Smooth muscle cell (in vitro differentiated cells): Measurements from ENCODE around the gene B9D1. TPM values are rescaled to one million over a fixed set of nuclear protein-coding genes. Genes with fewer than 3 reads are reported as not detected.

Experiments
- DNase-seq: peaks from one replicate; lab custom pipeline; 2025; ENCODE audit not compliant: unreplicated experiment; lab: John Stamatoyannopoulos, UW
- H2AFZ ChIP-seq: fragments of 200-600 bp; sonication (generic); 2 replicates; pipeline ENCODE4 v1.6.0; 2016; ENCODE audit warnings: antibody characterized with exemption, low read depth, mild to moderate bottlenecking
- H3F3A ChIP-seq: fragments of 200-600 bp; sonication (generic); 2 replicates; pipeline ENCODE4 v1.6.0; 2017; ENCODE audit warnings: antibody characterized with exemption, low read depth
- H3K27ac ChIP-seq: fragments of 200-600 bp; sonication (generic); 2 replicates; pipeline ENCODE4 v1.5.1; 2016; ENCODE audit warnings: low read depth, mild to moderate bottlenecking
- H3K27me3 ChIP-seq: fragments of 200-600 bp; sonication (generic); 2 replicates; pipeline ENCODE4 v1.6.1; 2016; ENCODE audit warnings: low read depth, mild to moderate bottlenecking
- H3K36me3 ChIP-seq: fragments of 200-600 bp; sonication (generic); 2 replicates; pipeline ENCODE4 v1.5.1; 2016; ENCODE audit warnings: low read depth
- H3K4me1 ChIP-seq: fragments of 200-600 bp; sonication (generic); 2 replicates; pipeline ENCODE4 v1.5.1; 2016; ENCODE audit warnings: low read depth
- H3K4me2 ChIP-seq: fragments of 200-600 bp; sonication (generic); 2 replicates; pipeline ENCODE4 v1.6.0; 2016; ENCODE audit warnings: mild to moderate bottlenecking
- H3K4me3 ChIP-seq: fragments of 200-600 bp; sonication (generic); 2 replicates; pipeline ENCODE4 v1.5.1; 2016; ENCODE audit warnings: mild to moderate bottlenecking
- H3K79me2 ChIP-seq: fragments of 200-600 bp; sonication (generic); 2 replicates; pipeline ENCODE4 v1.6.0; 2016; ENCODE audit warnings: low read depth, mild to moderate bottlenecking
- H3K9ac ChIP-seq: fragments of 200-600 bp; sonication (generic); 2 replicates; pipeline ENCODE4 v1.6.0; 2016; ENCODE audit warnings: low read depth
- H3K9me3 ChIP-seq: fragments of 200-600 bp; sonication (generic); replicated peaks from 2 replicates; pipeline ENCODE4 v1.5.1; 2016; ENCODE audit warnings: low read depth
- H4K20me1 ChIP-seq: fragments of 200-600 bp; sonication (generic); 2 replicates; pipeline ENCODE4 v1.6.0; 2016; ENCODE audit warnings: low read depth
- WGBS: methylation state at CpG from one replicate; pipeline ENCODE4 v1.1.7; 2016; ENCODE audit warnings: low lambda C conversion rate; 5-methylcytosine and 5-hydroxymethylcytosine counted together
- polyA plus RNA-seq: library from polyadenylated mRNA; unstranded; fragments of >200 nt; fragmentation: Nextera tagmentation; extraction: Ambion mirVana; gene quantifications from 2 replicates; pipeline ENCODE4 v1.2.1, GENCODE V29; 2016
- total RNA-seq: library from RNA; depleted of rRNA; stranded (reverse); fragments of >200 nt; gene quantifications from 2 replicates; pipeline ENCODE4 v1.2.3, GENCODE V29; 2014
- TF ChIP-seq, protein P1 (sequence below): fragments of 200-600 bp; sonication (generic); IDR thresholded peaks from 2 replicates; pipeline ENCODE4 v1.5.1; 2017; ENCODE audit warnings: borderline replicate concordance, mild to moderate bottlenecking, antibody characterized with exemption; ENCODE audit not compliant: insufficient read depth, poor library complexity, severe bottlenecking

Gene B9D1
- total and polyA plus RNA-seq, 2 experiments from 2014 or later: 21.9 to 45.5 TPM

GRCh38 chr17:19335951-19336631, 26.4 kb downstream of the B9D1 start:
- H3K9ac ChIP-seq: no peak overlapping the region
- no peak overlapping the region for H3K4me3 ChIP-seq
- peaks cover 2% of the 10 kb centered on the region for H3F3A ChIP-seq
- H2AFZ ChIP-seq: no peak overlapping the region
- H3K9me3 ChIP-seq: no peaks in the 10 kb centered on the region
- no peak overlapping the region for H3K4me2 ChIP-seq
- 94% methylated on average over 18 of the region's 18 CpGs for WGBS
- no peaks in the 10 kb centered on the region for H3K79me2 ChIP-seq
- no peaks in the 10 kb centered on the region for H3K27me3 ChIP-seq
- H3K27ac ChIP-seq: no peak overlapping the region
- TF ChIP-seq, protein P1, sequence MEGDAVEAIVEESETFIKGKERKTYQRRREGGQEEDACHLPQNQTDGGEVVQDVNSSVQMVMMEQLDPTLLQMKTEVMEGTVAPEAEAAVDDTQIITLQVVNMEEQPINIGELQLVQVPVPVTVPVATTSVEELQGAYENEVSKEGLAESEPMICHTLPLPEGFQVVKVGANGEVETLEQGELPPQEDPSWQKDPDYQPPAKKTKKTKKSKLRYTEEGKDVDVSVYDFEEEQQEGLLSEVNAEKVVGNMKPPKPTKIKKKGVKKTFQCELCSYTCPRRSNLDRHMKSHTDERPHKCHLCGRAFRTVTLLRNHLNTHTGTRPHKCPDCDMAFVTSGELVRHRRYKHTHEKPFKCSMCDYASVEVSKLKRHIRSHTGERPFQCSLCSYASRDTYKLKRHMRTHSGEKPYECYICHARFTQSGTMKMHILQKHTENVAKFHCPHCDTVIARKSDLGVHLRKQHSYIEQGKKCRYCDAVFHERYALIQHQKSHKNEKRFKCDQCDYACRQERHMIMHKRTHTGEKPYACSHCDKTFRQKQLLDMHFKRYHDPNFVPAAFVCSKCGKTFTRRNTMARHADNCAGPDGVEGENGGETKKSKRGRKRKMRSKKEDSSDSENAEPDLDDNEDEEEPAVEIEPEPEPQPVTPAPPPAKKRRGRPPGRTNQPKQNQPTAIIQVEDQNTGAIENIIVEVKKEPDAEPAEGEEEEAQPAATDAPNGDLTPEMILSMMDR: no peak
- H3K4me1 ChIP-seq: no peaks in the 10 kb centered on the region
- no peak for DNase-seq
- no peaks in the 10 kb centered on the region for H4K20me1 ChIP-seq
- H3K36me3 ChIP-seq: peaks cover 3% of the 10 kb centered on the region

GRCh38 chr17:19334331-19334730, 28.2 kb downstream of the B9D1 start:
- DNase-seq: no peak
- TF ChIP-seq, protein P1: no peak
- H3K4me1 ChIP-seq: no peaks in the 10 kb centered on the region
- no peaks in the 10 kb centered on the region for H4K20me1 ChIP-seq
- no peak overlapping the region for H2AFZ ChIP-seq
- H3K27ac ChIP-seq: no peak overlapping the region
- H3K9me3 ChIP-seq: no peaks in the 10 kb centered on the region
- H3K9ac ChIP-seq: no peak overlapping the region
- H3K4me3 ChIP-seq: no peak overlapping the region
- H3F3A ChIP-seq: no peaks in the 10 kb centered on the region
- peaks cover 3% of the 10 kb centered on the region for H3K36me3 ChIP-seq
- no peaks in the 10 kb centered on the region for H3K27me3 ChIP-seq
- WGBS: 98% methylated on average over 6 of the region's 6 CpGs
- no peak overlapping the region for H3K4me2 ChIP-seq
- H3K79me2 ChIP-seq: no peaks in the 10 kb centered on the region

GRCh38 chr17:19333736-19334290, 28.7 kb downstream of the B9D1 start:
- no peaks in the 10 kb centered on the region for H3K79me2 ChIP-seq
- H3F3A ChIP-seq: no peaks in the 10 kb centered on the region
- TF ChIP-seq, protein P1: no peak
- no peak overlapping the region for H3K9ac ChIP-seq
- no peak overlapping the region for H3K27ac ChIP-seq
- H4K20me1 ChIP-seq: no peaks in the 10 kb centered on the region
- H2AFZ ChIP-seq: no peak overlapping the region
- no peak overlapping the region for H3K4me3 ChIP-seq
- H3K4me1 ChIP-seq: no peaks in the 10 kb centered on the region
- no peaks in the 10 kb centered on the region for H3K9me3 ChIP-seq
- H3K36me3 ChIP-seq: peaks cover 3% of the 10 kb centered on the region
- WGBS: 91% methylated on average over 12 of the region's 12 CpGs
- H3K27me3 ChIP-seq: no peaks in the 10 kb centered on the region
- DNase-seq: no peak
- no peak overlapping the region for H3K4me2 ChIP-seq

DNA sequence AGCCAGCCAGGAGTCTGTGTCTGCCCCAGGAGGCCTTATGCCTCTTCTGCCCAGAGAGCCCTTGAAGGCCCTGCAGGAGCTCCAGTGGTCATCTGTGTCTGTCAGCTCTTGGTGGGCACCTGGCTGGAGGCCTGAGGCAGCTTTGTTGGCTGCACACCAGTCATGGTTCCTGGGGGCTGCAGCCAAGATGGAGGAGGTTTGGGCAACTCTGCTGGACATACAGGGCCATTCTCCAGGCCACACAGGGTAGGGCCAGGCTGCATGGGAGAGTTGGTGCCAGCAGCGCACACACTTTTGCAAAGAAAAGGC, 29.4 kb downstream of the B9D1 start:
- H3K4me3 ChIP-seq: no peak overlapping the region
- H3K4me2 ChIP-seq: no peak overlapping the region
- no peak for DNase-seq
- no peaks in the 10 kb centered on the region for H3K79me2 ChIP-seq
- TF ChIP-seq, protein P1: no peak
- no peak overlapping the region for H3K27ac ChIP-seq
- H2AFZ ChIP-seq: no peak overlapping the region
- H3F3A ChIP-seq: no peaks in the 10 kb centered on the region
- no peak overlapping the region for H3K9ac ChIP-seq
- H3K27me3 ChIP-seq: no peaks in the 10 kb centered on the region
- H3K4me1 ChIP-seq: no peaks in the 10 kb centered on the region
- no peaks in the 10 kb centered on the region for H4K20me1 ChIP-seq
- no peaks in the 10 kb centered on the region for H3K9me3 ChIP-seq
- H3K36me3 ChIP-seq: peaks cover 3% of the 10 kb centered on the region
- 100% methylated on average over 1 of the region's 1 CpG for WGBS
